Esophagus squamous epithelium (tissue), 4 donors: Measurements from ENCODE around the gene COTL1.

Source experiments
- POLR2A ChIP-seq, 4 donors: fragments of 450-650 bp; IDR thresholded peaks; one replicate each; pipeline ENCODE4 v1.6.1; 2017; ENCODE audit warnings: antibody characterized with exemption in 4 of 4, mild to moderate bottlenecking in 4 of 4, moderate library complexity in 3 of 4
- TF ChIP-seq, protein P1 (sequence below), 6 experiments: fragments of 450-650 bp in 4 of 6; fragments of 200-600 bp in 2 of 6; sonication (generic) in 2 of 6; IDR thresholded peaks; one replicate each; pipeline ENCODE4 v1.5.1; 2016 to 2019; ENCODE audit warnings: antibody characterized with exemption in 6 of 6, mild to moderate bottlenecking in 4 of 6, moderate library complexity in 4 of 6

DNA sequence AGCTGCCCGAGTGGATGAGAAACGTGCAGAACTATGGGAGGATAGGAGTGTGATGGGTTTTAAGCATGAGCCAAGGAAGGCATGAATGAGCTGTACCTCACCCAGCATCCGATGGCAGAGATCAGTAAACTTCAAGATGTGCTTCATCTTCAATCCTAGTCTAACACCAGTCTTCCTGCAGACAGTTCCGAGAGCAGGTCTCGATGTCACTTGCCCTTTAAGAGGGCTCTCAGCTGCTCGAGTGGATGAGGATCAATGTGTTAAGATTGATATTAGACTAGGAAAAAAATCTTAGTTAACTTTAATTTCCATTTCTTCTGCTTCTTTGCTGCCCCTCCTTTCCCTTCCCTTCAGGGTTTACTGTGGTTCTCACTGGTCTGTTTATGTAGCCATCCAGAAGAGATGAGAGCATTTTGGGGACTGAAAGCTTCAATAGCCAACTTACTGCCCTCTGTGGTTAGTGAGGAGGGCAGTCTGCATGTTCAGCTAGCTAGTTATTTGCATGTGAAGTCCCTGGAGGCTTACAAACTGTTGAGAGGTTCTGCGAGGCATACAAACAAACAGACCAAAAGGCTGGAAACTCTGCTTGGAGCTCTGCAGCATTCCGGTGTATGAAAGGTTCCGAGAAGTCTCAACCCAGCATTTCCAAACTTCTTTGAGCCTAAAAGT, 45.7 kb upstream of the COTL1 start:
- TF ChIP-seq POLR2A (IDR thresholded peaks at IDR 0.05), result no peak
- TF ChIP-seq, protein P1, sequence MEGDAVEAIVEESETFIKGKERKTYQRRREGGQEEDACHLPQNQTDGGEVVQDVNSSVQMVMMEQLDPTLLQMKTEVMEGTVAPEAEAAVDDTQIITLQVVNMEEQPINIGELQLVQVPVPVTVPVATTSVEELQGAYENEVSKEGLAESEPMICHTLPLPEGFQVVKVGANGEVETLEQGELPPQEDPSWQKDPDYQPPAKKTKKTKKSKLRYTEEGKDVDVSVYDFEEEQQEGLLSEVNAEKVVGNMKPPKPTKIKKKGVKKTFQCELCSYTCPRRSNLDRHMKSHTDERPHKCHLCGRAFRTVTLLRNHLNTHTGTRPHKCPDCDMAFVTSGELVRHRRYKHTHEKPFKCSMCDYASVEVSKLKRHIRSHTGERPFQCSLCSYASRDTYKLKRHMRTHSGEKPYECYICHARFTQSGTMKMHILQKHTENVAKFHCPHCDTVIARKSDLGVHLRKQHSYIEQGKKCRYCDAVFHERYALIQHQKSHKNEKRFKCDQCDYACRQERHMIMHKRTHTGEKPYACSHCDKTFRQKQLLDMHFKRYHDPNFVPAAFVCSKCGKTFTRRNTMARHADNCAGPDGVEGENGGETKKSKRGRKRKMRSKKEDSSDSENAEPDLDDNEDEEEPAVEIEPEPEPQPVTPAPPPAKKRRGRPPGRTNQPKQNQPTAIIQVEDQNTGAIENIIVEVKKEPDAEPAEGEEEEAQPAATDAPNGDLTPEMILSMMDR (IDR thresholded peaks at IDR 0.05), result no peak
